ENCODE measurements around the gene ARF1. TPM values are rescaled to one million over a fixed set of nuclear protein-coding genes. Genes with fewer than 3 reads are reported as not detected.

The ARF1 gene
- total RNA-seq, 4 donors from 2014 or later = 165 to 340 (median 203) TPM

DNA sequence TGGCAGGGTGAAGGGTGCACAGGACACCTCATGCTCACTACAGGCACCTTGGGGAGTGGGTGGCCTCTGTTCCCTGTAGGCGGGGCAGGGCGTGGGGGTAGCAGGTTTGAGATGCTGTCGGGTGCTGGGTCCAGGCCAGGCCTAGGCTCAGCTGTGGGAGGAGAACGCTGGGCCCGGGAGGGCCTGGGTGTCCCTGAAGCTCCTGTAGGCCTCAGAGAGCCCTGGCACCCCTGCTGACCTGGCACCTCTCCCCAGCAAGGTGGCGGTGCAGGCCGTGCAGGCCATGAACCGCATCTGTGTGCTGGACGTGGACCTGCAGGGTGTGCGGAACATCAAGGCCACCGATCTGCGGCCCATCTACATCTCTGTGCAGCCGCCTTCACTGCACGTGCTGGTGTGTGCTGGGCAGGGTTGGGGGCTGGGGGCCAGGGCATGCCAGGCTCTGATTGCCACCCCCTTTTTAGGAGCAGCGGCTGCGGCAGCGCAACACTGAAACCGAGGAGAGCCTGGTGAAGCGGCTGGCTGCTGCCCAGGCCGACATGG lies 64.7 kb downstream of the ARF1 start:
- no peaks in the 10 kb centered on the region for H3K27me3 ChIP-seq
- H3K9me3 ChIP-seq = no peaks in the 10 kb centered on the region
- TF ChIP-seq POLR2A (IDR thresholded peaks at IDR 0.05) (no peak), CTCF (IDR thresholded peaks at IDR 0.05) (no peak)
- H3K36me3 ChIP-seq = no peaks in the 10 kb centered on the region
- H3K4me1 ChIP-seq = peaks cover 16 to 48% of the 10 kb centered on the region in 2 donors
- peak overlapping the region in 1 of 2 donors; percentile 88 for H3K27ac ChIP-seq
- no peak overlapping the region for H3K4me3 ChIP-seq
- DNase-seq = no peak
- intact Hi-C loops (cut with DNase I; ENCODE audit: low total_unique reads) = no loop called here

DNA sequence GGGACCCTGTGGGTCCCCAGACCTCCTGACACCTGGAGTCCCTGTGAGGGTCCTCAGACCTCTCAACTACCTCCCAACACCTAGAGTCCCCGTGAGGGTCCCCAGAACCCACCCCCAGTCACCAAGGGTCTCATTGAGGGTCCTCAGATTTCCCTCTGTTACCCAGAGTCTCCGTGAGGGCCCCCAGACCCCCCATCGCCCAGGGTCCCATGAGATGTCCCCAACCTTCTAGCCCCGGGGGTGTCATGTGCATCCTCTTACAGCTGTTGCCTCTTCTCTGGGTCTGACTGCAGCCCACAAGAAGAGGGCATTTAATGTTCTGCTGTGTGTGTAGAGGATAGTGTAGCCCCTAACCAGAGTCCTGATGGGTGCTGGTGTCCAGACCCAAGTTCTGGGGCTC lies 65.3 kb downstream of the ARF1 start:
- TF ChIP-seq POLR2A (IDR thresholded peaks at IDR 0.05) (no peak), CTCF (IDR thresholded peaks at IDR 0.05) (no peak)
- peaks cover 16 to 43% of the 10 kb centered on the region in 2 donors for H3K4me1 ChIP-seq
- no peaks in the 10 kb centered on the region for H3K36me3 ChIP-seq
- intact Hi-C loops (cut with DNase I; ENCODE audit: low total_unique reads) = no loop called here
- no peaks in the 10 kb centered on the region for H3K9me3 ChIP-seq
- no peak for DNase-seq
- H3K27ac ChIP-seq = peak overlapping the region; percentile 88 to 91
- no peak overlapping the region for H3K4me3 ChIP-seq
- no peaks in the 10 kb centered on the region for H3K27me3 ChIP-seq

DNA sequence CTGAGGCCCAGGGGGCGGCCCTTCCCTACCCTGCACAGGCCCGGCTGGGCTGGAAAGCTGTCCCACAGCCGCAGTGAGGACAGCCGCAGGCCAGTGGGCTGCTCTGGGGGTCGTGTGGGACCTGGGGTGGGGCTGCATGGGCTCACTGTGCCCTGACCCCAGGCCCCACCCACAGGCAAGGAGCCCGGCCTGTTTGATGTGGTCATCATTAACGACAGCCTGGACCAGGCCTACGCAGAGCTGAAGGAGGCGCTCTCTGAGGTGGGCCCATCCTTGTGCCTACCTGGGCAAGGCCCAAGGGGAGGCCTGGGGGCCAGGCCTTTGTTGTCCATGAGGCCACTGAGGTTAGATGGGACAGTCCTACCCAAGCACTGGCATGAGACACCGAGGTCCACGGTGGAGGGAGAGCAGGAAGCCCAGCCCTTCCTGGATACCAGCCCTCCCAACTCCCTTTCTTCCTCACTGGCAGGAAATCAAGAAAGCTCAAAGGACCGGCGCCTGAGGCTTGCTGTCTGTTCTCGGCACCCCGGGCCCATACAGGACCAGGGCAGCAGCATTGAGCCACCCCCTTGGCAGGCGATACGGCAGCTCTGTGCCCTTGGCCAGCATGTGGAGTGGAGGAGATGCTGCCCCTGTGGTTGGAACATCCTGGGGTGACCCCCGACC lies 65.8 kb downstream of the ARF1 start:
- no peak overlapping the region for H3K4me3 ChIP-seq
- no peaks in the 10 kb centered on the region for H3K36me3 ChIP-seq
- peak overlapping the region; percentile 88 to 91 for H3K27ac ChIP-seq
- TF ChIP-seq CTCF (IDR thresholded peaks at IDR 0.05) (no peak), POLR2A (IDR thresholded peaks at IDR 0.05) (no peak)
- H3K4me1 ChIP-seq = peaks cover 16 to 41% of the 10 kb centered on the region in 2 donors
- DNase-seq = peak; percentile 36 to 47
- intact Hi-C loops (cut with DNase I; ENCODE audit: low total_unique reads) = no loop called here
- no peaks in the 10 kb centered on the region for H3K9me3 ChIP-seq
- no peaks in the 10 kb centered on the region for H3K27me3 ChIP-seq

Small RNA genes within 50 kb of the gene (microRNA-seq; reads per million reads assigned to microRNA genes)
- not detected for gene MIR3620 (ENCODE audit: borderline microRNAs expressed, borderline replicate concordance)

Small RNA genes within 50 kb of the gene (small RNA-seq; reads per million reads assigned to genes)
- not detected for gene AL359510.1

Other genes with a start within 250 kb of the ARF1 start
- 1 to 10 TPM in 3 of 4 donors, not detected in 1; 2.4 to 6.8 (median 4.4) TPM for gene WNT9A, start 134.8 kb upstream of the ARF1 start, total RNA-seq
- not detected for gene WNT3A, start 75.7 kb upstream of the ARF1 start, total RNA-seq
- gene C1orf35, start 20.6 kb downstream of the ARF1 start, total RNA-seq = 10 to 100 TPM in 3 of 4 donors, not detected in 1; 10.6 to 18.6 (median 12.6) TPM
- gene MRPL55, start 26.6 kb downstream of the ARF1 start, total RNA-seq = 10 to 100 TPM; 19.4 to 43.4 (median 33.6) TPM
- gene GUK1, start 57.6 kb downstream of the ARF1 start, total RNA-seq = 100 to 1,000 TPM; 124 to 406 (median 289) TPM
- 10 to 100 TPM in 2 of 4 donors, 1 to 10 TPM in 2; 2.6 to 25.8 (median 10.7) TPM for gene GJC2, start 67.2 kb downstream of the ARF1 start, total RNA-seq
- 10 to 100 TPM in 2 of 4 donors, 1 to 10 TPM in 2; 3.3 to 13.5 (median 7.5) TPM for gene IBA57, start 83.1 kb downstream of the ARF1 start, total RNA-seq
- gene OBSCN, start 125.3 kb downstream of the ARF1 start, total RNA-seq = 10 to 100 TPM in 2 of 4 donors, 1 to 10 TPM in 2; 5.9 to 53.2 (median 22.4) TPM